GM12801 (cell line): ENCODE data around the gene KLHL29.

Experiments
- TF ChIP-seq, protein P1 (sequence below): IDR thresholded peaks from one replicate; pipeline ENCODE4 v1.5.1; 2011; ENCODE audit warnings: control low read depth; ENCODE audit not compliant: insufficient read length; ENCODE audit errors: extremely low read depth

Gene KLHL29

DNA sequence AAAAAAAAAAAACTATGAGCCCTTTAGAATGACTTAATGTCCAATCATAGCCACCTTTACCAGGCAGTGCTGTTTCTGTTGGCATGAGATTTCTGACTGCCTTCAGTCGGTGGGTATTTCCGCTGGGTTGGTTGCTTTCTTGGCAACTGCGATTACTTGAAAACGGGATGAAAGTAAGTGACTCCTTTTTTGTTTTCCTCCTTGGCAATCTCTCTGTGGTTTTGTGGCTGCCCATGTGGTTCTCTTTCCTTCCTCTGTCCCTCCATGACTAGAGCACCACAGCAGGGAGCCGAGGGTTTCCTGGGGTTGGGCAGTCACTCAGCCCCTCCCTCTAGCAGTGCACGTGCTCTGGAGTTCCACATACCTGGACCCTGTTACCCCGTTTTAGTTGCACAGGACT is 112.1 kb downstream of the KLHL29 start:
- TF ChIP-seq, protein P1, sequence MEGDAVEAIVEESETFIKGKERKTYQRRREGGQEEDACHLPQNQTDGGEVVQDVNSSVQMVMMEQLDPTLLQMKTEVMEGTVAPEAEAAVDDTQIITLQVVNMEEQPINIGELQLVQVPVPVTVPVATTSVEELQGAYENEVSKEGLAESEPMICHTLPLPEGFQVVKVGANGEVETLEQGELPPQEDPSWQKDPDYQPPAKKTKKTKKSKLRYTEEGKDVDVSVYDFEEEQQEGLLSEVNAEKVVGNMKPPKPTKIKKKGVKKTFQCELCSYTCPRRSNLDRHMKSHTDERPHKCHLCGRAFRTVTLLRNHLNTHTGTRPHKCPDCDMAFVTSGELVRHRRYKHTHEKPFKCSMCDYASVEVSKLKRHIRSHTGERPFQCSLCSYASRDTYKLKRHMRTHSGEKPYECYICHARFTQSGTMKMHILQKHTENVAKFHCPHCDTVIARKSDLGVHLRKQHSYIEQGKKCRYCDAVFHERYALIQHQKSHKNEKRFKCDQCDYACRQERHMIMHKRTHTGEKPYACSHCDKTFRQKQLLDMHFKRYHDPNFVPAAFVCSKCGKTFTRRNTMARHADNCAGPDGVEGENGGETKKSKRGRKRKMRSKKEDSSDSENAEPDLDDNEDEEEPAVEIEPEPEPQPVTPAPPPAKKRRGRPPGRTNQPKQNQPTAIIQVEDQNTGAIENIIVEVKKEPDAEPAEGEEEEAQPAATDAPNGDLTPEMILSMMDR, result no peak

DNA sequence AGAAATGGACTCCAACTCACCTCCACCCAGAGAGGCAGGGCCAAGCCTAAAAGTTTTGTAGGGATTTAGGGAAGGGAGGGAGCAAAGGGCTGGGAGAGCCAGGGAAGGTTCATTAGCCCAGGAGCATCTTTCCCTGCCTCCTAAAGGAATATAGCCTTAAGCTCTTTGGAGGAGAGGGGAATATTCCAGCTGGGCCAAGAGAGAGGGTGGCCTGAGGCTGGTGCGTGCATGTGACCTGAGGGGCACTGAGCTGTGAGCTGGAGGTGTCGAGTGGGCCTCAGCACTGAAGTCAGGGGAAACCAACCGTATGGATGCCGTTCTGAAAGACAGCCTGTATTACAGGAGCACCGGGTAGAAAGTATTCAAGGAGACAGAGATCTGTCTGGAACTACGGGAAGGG is 112.6 kb downstream of the KLHL29 start:
- TF ChIP-seq, protein P1, result no peak

- TF ChIP-seq, protein P1, result no peak
Measured at GRCh38 chr2:23498943-23499342, 114.0 kb downstream of the KLHL29 start.

- TF ChIP-seq, protein P1, result no peak
Measured at GRCh38 chr2:23499439-23499838, 114.5 kb downstream of the KLHL29 start.

GRCh38 chr2:23500836-23501235 is 115.9 kb downstream of the KLHL29 start:
- TF ChIP-seq, protein P1, result no peak

GRCh38 chr2:23502096-23502495 is 117.1 kb downstream of the KLHL29 start:
- TF ChIP-seq, protein P1, result no peak

DNA sequence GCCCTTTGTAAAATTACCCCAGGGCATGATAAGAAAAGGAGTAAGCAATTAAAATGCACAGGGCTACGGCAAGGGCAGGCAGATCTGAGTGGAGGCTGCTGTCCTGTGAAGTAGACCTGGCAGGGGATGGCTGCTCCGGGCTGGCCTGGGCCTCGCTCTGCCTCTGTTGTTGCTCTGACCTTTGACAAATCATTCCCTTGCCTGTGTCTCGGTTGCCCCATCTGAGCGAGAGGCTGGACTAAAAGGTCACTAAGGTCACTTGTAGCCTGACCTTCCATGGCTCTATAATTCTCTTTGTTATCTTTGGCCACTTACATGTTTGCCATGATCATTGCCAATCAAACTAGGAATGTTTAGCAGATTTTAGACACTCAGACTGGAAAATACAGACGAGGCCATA is 118.1 kb downstream of the KLHL29 start:
- TF ChIP-seq, protein P1, result no peak

DNA sequence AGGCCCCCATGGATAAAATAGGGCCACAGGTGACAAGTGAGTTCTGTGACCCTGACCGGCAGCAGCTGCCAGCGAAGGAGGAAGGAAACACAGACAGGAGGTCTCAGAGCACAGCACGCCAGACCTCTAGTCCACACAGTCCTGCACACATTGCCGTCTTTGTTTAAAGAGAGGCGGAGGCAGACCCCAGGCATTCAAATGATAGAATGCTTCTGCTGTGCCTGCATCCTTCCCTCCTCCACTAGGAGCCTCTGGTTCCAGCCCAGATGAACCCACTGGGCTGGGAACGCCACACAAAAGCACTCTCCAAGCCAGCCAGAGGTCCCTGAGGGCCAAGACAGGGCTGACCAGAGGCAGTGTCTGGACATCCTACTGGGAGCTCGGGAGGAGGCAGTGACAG is 118.7 kb downstream of the KLHL29 start:
- TF ChIP-seq, protein P1, result no peak
